BLaER1 (cell line): Measurements from ENCODE around the gene RALB.

ENCODE experiments used
- H3K27ac ChIP-seq: shearing (Covaris generic); formaldehyde crosslinking; 2 replicates; pipeline ENCODE4 v1.8.1; 2022
- H3K27me3 ChIP-seq: shearing (Covaris generic); formaldehyde crosslinking; 2 replicates; pipeline ENCODE4 v1.8.1; 2022
- H3K36me3 ChIP-seq: shearing (Covaris generic); formaldehyde crosslinking; 2 replicates; pipeline ENCODE4 v1.8.1; 2022
- H3K4me1 ChIP-seq: shearing (Covaris generic); formaldehyde crosslinking; 2 replicates; pipeline ENCODE4 v1.8.1; 2022
- H3K4me2 ChIP-seq: shearing (Covaris generic); formaldehyde crosslinking; 2 replicates; pipeline ENCODE4 v1.8.1; 2022
- H3K4me3 ChIP-seq: shearing (Covaris generic); formaldehyde crosslinking; 2 replicates; pipeline ENCODE4 v1.8.1; 2022
- H3K9ac ChIP-seq: shearing (Covaris generic); formaldehyde crosslinking; 2 replicates; pipeline ENCODE4 v1.8.1; 2022
- H3K9me3 ChIP-seq: shearing (Covaris generic); formaldehyde crosslinking; 2 replicates; pipeline ENCODE4 v1.8.1; 2022
- H4K20me1 ChIP-seq: shearing (Covaris generic); formaldehyde crosslinking; 2 replicates; pipeline ENCODE4 v1.8.1; 2022
- Cebpa-rat ChIP-seq: shearing (Covaris generic); IDR thresholded peaks from 2 replicates; pipeline ENCODE4 v1.8.1; 2022

RALB gene

DNA sequence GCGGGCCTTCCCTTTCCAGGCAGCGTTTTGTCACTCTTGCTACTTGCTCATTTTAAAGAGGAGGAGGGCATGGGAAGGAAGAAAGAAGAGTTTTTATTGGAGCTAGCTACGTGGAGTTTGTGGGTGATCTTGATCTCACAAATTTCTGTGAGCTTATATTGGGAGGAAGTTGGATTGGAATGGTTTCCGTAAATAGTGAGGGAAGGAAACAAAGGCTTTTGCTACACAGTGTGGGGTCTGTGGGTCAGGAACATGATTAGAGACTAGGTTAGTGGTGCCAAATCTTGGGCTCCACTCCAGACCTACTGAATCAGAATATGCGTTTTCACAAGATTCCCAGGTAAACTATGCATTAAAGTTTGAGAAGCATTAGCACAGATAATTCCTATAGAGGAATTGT lies 8.1 kb downstream of the RALB start:
- Histone ChIP-seq H3K4me1 (peaks cover 41% of the 10 kb centered on the region), H3K4me3 (no peak overlapping the region), H3K36me3 (peaks cover 14% of the 10 kb centered on the region), H4K20me1 (no peaks in the 10 kb centered on the region), H3K9ac (no peak overlapping the region), H3K4me2 (no peak overlapping the region), H3K27me3 (no peaks in the 10 kb centered on the region), H3K9me3 (peaks cover 21% of the 10 kb centered on the region), H3K27ac (no peak overlapping the region)
- no peak for TF ChIP-seq Cebpa-rat

DNA sequence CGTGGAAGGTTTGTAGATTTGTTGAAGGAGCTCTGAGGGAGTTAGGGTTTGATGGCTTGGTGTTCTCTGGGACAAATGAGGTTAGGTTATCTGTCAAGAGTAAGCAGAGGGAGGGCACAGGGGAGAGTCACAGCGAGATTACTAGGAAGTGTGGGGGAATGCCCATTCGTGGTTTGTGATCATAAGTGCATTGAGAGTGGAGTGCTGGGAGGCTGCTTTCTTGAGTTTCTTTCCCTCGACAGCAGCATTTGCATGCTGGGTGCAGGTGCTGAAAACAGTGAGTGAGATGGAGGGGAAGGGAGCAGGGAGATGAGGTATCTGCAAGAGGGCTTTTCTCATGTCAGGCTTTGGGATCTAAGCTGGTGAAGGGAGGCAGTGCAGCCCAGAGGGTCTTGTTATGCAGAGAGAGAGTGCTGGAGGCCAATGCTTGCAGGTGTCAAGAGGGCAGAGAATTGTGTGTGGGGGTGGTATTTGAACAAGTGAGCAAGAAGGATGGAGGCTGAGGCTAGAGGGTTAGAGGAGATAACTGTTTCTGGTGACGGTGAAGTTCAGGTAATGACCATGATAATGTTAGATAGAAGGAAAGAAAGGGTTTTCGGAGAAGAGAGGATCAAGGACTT lies 8.8 kb downstream of the RALB start:
- Histone ChIP-seq H3K4me2 (no peak overlapping the region), H3K9ac (no peak overlapping the region), H3K9me3 (peaks cover 21% of the 10 kb centered on the region), H3K4me3 (no peak overlapping the region), H3K27me3 (no peaks in the 10 kb centered on the region), H3K4me1 (peaks cover 34% of the 10 kb centered on the region), H3K36me3 (peaks cover 14% of the 10 kb centered on the region), H3K27ac (no peak overlapping the region), H4K20me1 (no peaks in the 10 kb centered on the region)
- TF ChIP-seq Cebpa-rat: no peak

DNA sequence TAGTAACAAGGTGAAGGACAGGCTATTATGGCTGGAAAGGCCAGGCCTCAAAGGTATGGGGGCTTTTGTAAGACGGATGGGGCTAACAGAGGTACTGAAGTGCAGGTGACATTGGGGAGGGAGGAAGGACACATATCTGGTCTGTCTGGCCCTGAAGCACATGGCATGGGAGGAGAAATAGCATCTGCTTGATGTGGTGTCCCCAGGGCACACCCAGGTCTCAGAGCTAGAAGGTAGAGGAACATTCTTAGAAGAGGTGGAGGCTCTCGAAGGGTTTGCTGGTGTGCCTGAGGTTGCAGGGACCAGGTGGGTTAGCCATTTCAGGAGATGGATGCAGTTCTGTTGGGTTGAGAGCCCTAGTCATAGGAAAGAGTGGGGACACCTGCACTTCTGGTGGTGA lies 9.5 kb downstream of the RALB start:
- no peak overlapping the region for H3K4me3 ChIP-seq
- TF ChIP-seq Cebpa-rat: no peak
- H3K9me3 ChIP-seq: peaks cover 21% of the 10 kb centered on the region
- H3K9ac ChIP-seq: no peak overlapping the region
- no peak overlapping the region for H3K27ac ChIP-seq
- peaks cover 27% of the 10 kb centered on the region for H3K4me1 ChIP-seq
- peaks cover 14% of the 10 kb centered on the region for H3K36me3 ChIP-seq
- no peak overlapping the region for H3K4me2 ChIP-seq
- H3K27me3 ChIP-seq: no peaks in the 10 kb centered on the region
- H4K20me1 ChIP-seq: no peaks in the 10 kb centered on the region

DNA sequence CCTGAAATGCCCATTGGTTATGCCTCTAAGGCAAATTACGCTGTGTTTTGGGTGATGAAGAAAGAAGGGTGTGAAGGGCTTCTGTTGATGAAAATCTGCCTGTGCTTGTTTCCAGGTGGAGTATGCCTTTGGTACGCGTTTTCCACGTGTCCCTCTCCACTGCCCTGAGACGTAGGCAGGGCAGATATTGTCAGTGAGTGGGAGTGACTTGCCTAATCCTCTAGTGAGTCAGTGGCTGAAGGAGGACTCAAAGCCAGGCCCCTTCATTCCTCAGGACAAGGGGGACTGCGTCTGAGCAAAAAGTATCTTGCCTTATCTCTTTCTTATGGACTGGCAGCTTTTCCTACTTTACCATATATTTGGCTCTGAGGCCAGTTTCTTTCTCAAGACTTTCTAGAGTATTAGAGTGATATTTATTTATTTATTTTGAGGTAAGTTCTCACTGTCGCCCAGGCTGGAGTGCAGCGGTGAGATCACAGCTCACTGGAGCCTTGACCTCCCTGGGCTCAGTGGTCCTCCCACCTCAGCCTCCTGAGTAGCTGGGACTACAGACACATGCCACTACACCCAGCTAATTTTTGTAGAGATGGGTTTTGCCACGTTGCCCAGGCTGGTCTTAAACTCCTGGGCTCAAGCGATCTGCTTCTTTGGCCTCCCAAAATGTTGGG lies 10.2 kb downstream of the RALB start:
- Histone ChIP-seq H3K9ac (no peak overlapping the region), H3K27me3 (no peaks in the 10 kb centered on the region), H3K4me1 (peaks cover 20% of the 10 kb centered on the region), H3K9me3 (peaks cover 21% of the 10 kb centered on the region), H4K20me1 (no peaks in the 10 kb centered on the region), H3K4me3 (no peak overlapping the region), H3K4me2 (no peak overlapping the region), H3K36me3 (peaks cover 14% of the 10 kb centered on the region), H3K27ac (no peak overlapping the region)
- TF ChIP-seq Cebpa-rat: no peak

DNA sequence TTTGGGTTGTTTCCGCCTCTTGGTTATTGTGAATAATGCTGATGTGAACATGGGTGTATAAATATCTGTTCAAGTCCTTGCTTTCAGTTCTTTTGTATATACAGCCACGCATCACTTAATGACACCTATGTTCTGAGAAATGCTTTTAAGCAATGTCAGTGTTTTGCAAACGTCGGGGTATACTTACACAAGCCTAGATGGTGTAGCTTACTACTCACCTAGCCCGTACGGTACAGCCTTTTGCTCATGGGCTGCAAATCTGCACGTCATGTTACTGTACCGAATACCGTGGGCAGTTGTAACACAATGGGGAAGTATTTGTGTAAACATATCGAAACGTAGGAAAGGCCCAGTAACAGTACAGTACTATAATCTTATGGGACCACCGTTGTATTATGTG lies 12.4 kb downstream of the RALB start:
- no peak for TF ChIP-seq Cebpa-rat
- Histone ChIP-seq H3K27ac (no peak overlapping the region), H3K9ac (no peak overlapping the region), H3K36me3 (peaks cover 9% of the 10 kb centered on the region), H3K4me2 (no peak overlapping the region), H3K4me1 (peaks cover 22% of the 10 kb centered on the region; the same call in 1 of the 2 replicates), H4K20me1 (no peaks in the 10 kb centered on the region), H3K9me3 (peaks cover 23% of the 10 kb centered on the region), H3K27me3 (no peaks in the 10 kb centered on the region), H3K4me3 (no peak overlapping the region)

GRCh38 chr2:120267348-120267747 lies 14.7 kb downstream of the RALB start:
- Histone ChIP-seq H3K36me3 (no peaks in the 10 kb centered on the region), H3K4me1 (peaks cover 9% of the 10 kb centered on the region; the same call in 1 of the 2 replicates), H3K27ac (no peak overlapping the region), H3K9ac (no peak overlapping the region), H3K27me3 (no peaks in the 10 kb centered on the region), H3K4me2 (no peak overlapping the region), H4K20me1 (no peaks in the 10 kb centered on the region), H3K9me3 (peaks cover 15% of the 10 kb centered on the region), H3K4me3 (no peak overlapping the region)
- no peak for TF ChIP-seq Cebpa-rat

- TF ChIP-seq Cebpa-rat: no peak
Observed at GRCh38 chr2:120269076-120269744, 16.6 kb downstream of the RALB start.

DNA sequence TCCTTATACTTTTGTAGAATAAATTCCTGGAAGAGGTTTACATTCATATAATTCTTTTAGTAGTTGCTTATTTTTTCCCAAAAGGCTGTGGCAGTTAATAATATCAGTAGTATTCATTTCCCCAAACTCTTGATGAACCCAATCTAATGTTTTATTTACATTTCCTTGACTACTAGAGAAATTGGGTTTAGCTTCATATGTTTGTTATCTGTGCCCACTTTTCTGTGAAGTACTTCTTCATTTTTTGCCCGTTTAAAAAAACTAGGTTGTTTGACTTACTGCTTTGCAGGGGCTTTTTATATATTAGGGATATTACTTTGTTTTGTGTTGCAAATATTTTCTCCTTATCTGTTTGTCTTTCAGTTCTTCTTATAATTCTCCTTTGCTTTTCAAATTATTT lies 17.2 kb downstream of the RALB start:
- H3K27me3 ChIP-seq: no peaks in the 10 kb centered on the region
- H3K9me3 ChIP-seq: peaks cover 40% of the 10 kb centered on the region
- H3K4me2 ChIP-seq: no peak overlapping the region
- H3K36me3 ChIP-seq: no peaks in the 10 kb centered on the region
- no peak overlapping the region for H3K4me3 ChIP-seq
- H4K20me1 ChIP-seq: no peaks in the 10 kb centered on the region
- H3K27ac ChIP-seq: no peak overlapping the region
- no peak overlapping the region for H3K9ac ChIP-seq
- no peak for TF ChIP-seq Cebpa-rat
- peaks cover 8% of the 10 kb centered on the region; the same call in 1 of the 2 replicates for H3K4me1 ChIP-seq

More at GRCh38 chr2:120269076-120269744, 16.6 kb downstream of the RALB start:
- H3K9me3 ChIP-seq: peaks cover 34% of the 10 kb centered on the region
- peak overlapping the region; percentile 13; the same call in 1 of the 2 replicates for H3K4me2 ChIP-seq
- no peaks in the 10 kb centered on the region for H4K20me1 ChIP-seq
- H3K9ac ChIP-seq: no peak overlapping the region
- peaks cover 8% of the 10 kb centered on the region; the same call in 1 of the 2 replicates for H3K4me1 ChIP-seq
- no peak overlapping the region for H3K27ac ChIP-seq
- H3K27me3 ChIP-seq: no peaks in the 10 kb centered on the region
- no peak overlapping the region for H3K4me3 ChIP-seq
- no peaks in the 10 kb centered on the region for H3K36me3 ChIP-seq

GRCh38 chr2:120271711-120272379 lies 19.2 kb downstream of the RALB start:
- Histone ChIP-seq H3K9me3 (peaks cover 60% of the 10 kb centered on the region), H3K36me3 (no peaks in the 10 kb centered on the region), H3K27me3 (no peaks in the 10 kb centered on the region), H3K4me3 (no peak overlapping the region), H3K27ac (no peak overlapping the region), H3K9ac (no peak overlapping the region), H3K4me2 (no peak overlapping the region), H3K4me1 (peaks cover 8% of the 10 kb centered on the region; the same call in 1 of the 2 replicates), H4K20me1 (no peaks in the 10 kb centered on the region)
- no peak for TF ChIP-seq Cebpa-rat
